Sciatic nerve (tissue), 2 donors: ENCODE measurements around the gene MACROD2. TPM values are rescaled to one million over a fixed set of nuclear protein-coding genes. Genes with fewer than 3 reads are reported as not detected.

Experiments
- ATAC-seq: fragments of 200-7000 bp; cut with Tn5 transposase; one replicate; pipeline ENCODE4 v1.9.1; 2020; ENCODE audit warnings: mild to moderate bottlenecking, moderate library complexity
- DNase-seq: peaks from one replicate; pipeline ENCODE4 v3.0.0-alpha.2; 2020; ENCODE audit warnings: low spot score
- intact Hi-C: fragments of 100-400 bp; cut with DNase I; formaldehyde crosslinking; loops from one replicate; pipeline ENCODE4 v1.14.2; 2022
- total RNA-seq: library from RNA; stranded (reverse); fragmentation: NEBNext Ultra II Directional; extraction: Animal tissue kit (Norgen Biotek cat#: 25700); gene quantifications from one replicate; pipeline ENCODE4 v1.2.1, GENCODE V29; 2021
- donor health status: DM: no; HTN: no; CAD: no.
- donor health status: DM: no; HTN: no; CAD: no.

Gene MACROD2
- total RNA-seq, 1 donor from 2014 or later: 13.8 TPM

DNA sequence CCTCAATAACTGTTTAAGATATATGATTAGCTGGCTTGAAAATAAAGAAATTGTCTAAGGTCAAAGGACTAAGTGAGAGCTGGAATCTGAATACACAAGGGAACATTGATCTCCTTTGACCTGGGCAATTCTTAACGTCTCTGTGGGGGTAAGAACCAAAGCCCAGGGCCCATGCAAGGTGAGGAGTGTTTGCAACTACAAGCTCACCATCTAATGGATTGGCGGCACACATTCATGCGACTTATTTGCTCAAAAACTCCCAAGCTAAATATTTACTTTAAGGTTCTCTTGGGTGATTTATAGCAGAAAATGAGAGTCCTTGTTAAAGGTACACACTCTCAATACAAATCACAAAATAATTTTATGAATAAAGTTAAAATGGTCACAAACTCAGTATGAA, 734.1 kb downstream of the MACROD2 start:
- DNase-seq (no peak), ATAC-seq (no peak)
- intact Hi-C loops: no loop called here

DNA sequence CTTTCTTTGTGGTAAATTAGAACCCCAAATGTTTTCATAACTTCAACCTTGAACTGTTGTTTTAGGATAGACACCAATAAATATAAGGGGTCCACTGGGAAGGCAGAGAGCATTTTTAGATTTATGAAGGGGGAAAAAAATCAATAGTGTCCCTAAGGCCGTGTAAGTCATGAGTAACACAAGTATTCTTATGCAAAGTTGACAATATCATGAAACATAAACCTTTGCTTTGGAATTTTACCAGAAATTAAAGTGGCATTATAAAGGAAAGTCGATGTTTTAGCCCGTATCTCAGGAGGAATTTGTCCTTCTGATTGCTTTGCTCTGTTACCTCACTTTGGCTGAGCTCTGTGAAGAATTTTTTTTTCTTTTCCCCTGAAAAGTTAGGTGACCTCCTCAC, 737.0 kb downstream of the MACROD2 start:
- DNase-seq (no peak), ATAC-seq (no peak)
- intact Hi-C loops: no loop called here

DNA sequence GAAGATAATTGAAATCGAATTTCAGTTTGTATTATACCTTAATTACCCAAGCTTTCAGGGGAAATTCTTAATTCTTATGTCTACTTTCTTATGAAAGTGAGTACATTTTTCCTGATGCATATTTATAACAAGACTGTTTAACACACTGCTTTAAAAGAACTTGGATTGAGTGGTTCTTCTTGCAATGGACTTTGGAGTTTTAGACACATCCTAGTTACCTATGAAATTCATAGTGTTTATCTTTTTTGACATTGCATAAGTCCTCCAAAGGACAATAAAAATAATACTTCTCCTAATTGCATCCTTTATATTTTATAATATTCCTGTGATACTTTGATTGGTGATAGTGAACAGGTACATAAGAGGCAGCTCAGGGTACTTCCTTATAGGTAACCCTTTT, 737.7 kb downstream of the MACROD2 start:
- ATAC-seq (no peak), DNase-seq (no peak)
- intact Hi-C loops: no loop called here

DNA sequence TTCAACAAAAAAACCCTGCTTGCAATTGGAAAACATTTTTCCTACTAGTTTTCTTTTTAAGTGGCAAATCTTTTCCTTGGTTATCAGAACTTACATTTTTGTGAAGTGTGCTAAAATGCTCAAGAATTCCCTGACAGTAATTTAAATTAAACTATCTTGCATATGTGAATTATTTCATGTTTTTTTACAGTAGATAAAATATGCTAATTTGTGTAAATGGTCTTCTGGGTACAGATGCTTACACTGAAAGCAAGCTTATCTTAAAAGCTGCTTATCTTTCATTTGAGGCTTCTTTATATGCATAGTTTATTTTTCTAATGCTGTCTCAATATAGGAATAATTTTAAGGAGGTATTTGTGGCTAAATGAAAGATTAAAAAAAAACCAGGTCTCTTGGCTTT, 745.1 kb downstream of the MACROD2 start:
- DNase-seq (no peak), ATAC-seq (no peak)
- intact Hi-C loops: no loop called here

DNA sequence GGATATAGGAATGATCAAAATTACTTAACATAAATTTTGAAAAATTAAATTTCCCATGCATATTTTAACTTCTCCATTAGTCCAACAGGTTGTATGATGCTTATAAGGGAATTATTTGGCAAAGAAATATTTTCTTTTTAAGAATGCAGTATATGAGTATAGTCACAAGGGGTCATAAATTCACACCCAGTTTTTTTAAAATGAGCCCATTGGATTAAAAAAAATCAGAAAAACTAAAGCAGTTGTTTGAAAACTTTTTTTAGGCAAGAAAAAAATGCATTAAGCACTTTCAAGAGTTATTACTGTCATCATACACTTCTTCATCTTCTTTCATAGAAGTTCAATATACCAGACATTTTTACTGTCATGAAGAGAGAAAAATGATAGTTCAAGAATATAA, 746.3 kb downstream of the MACROD2 start:
- ATAC-seq: no peak
- intact Hi-C loops: no loop called here
- no peak for DNase-seq

DNA sequence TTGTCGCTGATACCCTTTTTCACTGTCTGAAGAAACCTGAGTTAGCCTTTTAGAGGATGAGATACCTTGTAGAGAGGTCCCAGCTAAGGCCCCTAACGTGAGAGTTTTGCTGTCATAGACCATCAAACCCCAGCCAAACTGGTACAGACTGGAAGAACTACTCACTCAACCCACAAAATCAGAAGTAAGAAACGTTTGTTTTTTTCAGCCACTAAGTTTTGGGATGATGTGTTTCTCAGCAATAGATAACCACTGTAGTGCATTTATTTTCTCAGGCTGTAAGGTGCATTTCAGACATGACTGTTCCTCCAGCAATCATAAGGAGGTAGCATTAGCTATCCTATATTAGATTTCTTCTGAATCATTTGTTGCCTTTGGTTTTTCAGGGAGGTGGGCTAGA, 749.4 kb downstream of the MACROD2 start:
- intact Hi-C loops: no loop called here
- ATAC-seq: no peak

DNA sequence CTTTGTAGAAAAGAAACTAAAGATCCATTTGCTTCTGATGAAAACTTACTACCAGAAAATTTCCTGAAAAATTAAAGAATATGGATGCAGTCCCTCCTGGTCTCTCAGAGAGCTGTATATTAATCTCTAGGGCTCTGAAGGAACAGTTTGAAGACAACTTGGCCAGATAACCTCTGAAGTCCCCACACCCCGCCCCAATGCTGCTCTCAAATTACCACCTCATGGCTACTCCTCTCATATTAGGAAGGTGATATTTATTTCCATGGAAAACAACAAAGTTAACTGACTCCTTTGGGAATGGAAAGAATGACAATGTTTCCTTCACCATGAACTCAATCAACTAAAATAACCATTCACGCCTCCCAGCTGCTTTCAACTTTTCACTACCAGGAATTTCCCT, 750.5 kb downstream of the MACROD2 start:
- no peak for ATAC-seq
- intact Hi-C loops: no loop called here
- no peak for DNase-seq

More for the DNA sequence above, 749.4 kb downstream of the MACROD2 start:
- DNase-seq: no peak

DNA sequence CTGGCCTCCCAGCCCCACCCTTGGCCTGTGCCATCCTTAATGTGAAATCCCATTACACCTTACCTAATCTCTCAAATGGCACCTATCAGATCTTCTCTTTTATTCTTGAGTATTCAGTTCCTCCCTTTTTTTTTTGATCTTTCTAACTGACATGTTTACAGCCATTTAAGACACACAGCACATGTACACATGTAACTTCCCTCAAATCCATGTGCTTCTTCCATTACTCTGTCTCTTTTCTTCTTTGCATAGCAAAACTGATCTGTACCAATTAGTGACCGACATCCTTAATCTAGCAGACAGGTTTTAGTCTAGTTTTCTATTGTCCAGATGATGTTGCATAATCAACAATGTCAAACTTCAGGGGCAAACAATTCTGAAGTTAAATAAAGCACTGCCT, 755.9 kb downstream of the MACROD2 start:
- no peak for DNase-seq
- intact Hi-C loops: no loop called here
- no peak for ATAC-seq

DNA sequence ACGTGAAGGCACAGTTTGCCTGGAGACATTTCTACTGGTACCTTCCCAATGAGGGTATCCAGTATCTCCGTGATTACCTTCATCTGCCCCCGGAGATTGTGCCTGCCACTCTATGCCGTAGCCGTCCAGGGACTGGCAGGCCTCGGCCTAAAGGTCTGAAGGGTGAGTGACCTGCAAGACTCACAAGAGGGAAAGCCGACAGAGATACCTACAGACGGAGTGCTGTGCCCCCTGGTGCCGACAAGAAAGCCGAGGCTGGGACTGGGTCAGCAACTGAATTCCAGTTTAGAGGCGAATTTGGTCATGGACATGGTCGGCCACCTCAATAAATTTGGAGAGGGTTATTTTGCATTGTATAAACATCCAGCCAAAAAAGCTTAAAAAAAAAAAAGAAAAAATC, 762.4 kb downstream of the MACROD2 start:
- no peak for ATAC-seq
- intact Hi-C loops: no loop called here
- no peak for DNase-seq

DNA sequence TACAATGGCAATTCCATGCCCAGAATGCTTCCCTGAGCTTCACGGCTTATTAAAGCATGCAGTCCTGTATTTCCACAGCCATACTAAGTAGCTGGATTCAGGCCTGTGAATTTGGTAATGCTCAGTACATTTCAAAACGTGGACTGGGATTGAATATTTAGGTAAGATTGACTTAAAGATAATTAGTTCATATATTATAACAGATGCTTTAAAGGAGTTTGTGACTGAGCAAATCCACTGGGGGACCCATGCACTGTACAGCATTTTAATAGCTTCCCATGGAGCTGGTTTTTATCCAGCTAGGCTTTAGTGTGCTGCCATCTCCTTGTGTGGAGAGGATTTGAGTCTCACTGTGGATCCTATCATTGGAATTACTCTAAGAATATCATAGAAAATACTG, 763.0 kb downstream of the MACROD2 start:
- no peak for ATAC-seq
- DNase-seq: no peak
- intact Hi-C loops: no loop called here

DNA sequence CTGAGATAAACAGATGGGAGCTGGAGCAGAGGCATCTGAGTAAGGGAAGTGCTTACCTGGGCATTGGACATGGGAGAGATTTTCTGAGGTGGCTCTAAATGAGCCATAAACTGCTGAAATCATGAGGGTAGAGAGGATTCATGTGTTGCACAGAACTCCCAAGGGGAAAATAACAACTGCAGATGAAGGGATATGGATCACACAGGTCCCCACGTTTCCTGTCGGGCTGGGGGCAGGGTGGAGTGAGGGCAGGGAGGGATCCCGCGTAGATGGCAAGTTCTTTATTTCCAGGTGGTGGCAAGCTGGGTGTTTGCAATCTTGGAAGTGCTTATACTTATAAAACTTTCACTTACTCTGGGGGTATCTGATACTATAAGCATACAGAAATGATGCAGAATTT, 764.7 kb downstream of the MACROD2 start:
- no peak for DNase-seq
- ATAC-seq: no peak
- intact Hi-C loops: no loop called here

DNA sequence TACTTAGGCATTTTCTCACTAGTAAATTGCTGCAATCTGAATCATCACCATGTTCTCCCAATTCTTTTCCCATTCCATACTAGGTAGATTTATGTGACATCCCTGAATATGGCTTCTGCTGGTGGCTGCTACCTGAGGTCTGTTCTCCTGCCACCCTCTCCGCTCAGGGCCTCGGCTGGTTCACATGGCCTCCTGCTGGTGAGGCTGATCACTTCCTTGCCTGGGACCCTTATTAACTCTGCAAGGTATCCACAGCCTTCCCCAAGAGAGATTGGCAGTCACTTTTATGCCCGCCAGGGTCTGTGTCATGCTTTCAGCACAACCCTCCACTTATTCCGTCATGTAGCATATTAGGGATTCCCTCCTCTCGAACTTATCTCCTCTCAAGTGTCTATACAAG, 766.6 kb downstream of the MACROD2 start:
- ATAC-seq (no peak), DNase-seq (no peak)
- intact Hi-C loops: no loop called here

DNA sequence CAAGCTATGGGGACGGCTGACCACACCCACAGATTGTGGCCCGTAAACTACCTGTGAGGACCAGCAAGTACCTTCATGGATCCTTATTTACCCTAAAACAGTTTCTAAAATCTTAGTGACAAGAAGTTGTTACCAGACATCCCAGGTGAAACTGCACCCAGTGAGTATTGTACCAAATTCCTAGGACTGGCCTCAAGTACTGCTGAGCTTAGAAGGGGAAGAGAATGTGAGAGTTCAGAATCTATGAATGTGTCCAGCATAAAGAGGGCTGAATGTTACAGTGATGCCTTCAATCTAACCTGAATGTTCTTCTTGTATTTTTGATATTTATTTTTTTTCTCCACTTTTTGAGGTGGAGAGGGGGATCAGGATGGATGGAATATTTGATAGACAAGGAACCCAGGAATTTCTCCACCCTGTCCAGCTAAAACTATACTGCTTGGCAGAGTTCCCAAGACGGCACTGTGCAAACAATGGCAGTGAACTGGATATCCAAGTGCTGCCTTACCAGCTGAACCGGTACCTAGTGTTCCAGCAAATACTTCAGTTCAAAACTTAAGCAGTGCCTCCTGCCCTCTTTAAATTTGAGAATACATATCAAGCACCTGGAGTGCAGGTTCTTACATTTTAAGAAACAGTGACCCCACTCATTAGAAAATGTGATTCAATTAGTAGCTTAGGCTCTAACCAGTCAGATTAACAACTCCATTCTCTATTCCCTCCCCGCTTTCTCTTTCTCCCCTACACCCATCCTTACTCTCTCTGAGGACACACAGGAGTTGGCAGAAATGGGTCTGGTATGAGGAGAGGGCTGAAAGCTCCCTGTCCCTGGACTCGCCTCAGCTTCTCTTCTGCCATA, 769.4 kb downstream of the MACROD2 start:
- ATAC-seq (no peak), DNase-seq (no peak)
- intact Hi-C loops: no loop called here

DNA sequence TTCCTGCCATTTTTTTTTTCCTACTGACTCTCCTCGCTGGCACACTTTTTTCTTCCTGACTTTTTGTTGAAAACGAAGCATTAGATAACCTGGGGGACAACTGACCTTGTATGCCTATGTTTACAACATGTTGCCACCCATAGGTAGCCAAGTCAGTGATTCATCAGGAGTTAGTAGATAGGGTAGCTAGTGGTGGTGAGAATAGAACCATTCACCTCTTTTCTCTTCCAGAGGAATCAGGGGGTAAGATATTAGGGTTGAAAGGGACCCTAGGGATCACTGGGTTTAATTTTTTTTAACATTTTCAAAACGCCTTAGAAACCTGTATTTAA, 770.0 kb downstream of the MACROD2 start:
- intact Hi-C loops: no loop called here
- ATAC-seq (no peak), DNase-seq (no peak)

DNA sequence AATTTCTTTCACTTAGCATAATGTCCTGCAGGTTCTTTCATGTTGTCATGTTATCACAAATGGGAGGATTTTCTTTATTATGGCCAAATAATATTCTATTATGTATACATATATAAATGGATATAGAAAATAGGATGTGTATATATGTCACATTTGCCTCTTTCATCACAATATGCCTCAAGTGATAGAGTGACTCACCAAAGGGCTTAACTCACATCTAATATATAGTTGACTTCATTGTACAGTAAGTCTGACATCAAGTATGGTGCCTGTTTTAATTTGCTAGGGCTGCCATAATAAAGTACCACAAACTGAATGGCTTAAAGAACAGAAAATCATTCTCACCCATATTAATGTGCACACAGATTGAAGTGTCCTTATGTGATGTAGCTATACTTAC, 778.2 kb downstream of the MACROD2 start:
- no peak for ATAC-seq
- no peak for DNase-seq
- intact Hi-C loops: no loop called here

DNA sequence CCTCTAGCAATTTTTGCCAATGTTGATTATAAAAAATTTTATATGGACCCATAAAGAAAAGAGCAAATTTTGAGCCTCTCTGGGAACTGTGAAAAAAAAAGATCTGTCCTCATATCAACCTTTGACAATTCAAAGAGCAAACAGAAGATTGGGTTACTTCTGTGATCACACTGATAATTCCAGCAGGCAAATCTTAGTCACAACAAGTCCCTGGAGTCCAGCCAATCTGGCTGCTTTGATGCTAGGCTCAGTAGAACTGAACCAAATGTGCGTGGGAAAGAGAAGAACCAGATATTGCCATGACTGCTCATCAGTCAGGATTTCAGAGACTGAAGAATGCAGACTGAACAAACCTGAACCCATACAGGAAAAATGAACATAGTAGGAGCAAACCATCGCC, 780.5 kb downstream of the MACROD2 start:
- intact Hi-C loops: no loop called here
- DNase-seq: peak; percentile 64
- no peak for ATAC-seq

DNA sequence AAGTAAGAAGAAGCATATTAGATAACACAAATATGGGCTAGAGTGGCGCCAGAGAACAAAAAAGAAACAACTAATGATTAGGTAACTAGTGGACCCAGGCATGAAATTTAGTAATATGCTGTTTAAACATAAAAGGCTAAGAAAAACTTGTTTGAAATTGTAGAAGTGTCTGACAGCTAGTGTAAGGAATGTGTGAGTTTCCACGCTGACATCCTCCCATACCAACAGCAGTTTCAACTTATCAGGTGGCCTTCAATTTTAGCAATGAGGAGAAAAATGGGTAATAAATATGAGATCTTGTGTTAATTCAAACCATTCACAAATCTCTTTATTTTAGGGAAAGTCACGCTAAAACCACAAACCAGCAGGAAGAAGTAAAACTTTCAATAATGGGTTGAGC, 782.3 kb downstream of the MACROD2 start:
- ATAC-seq (no peak), DNase-seq (no peak)
- intact Hi-C loops: no loop called here

DNA sequence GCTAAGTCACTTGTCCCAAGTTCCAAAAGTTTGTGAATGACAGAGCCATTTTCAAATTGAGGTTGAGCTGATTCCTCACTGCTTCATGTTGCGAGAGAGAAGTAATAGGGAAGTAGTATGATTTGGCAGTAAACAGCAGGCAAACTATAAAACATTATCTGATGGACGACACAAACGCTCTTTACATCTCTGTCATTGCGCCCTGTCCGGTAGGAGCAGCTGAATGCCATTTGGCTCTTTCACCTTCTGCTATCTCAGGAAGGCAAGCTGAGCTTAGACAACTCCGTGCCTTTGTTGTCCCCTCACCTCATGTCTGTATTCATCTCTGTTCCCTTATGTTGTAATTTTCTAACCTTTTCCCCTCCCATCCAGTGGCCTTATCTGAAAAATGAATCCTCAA, 782.8 kb downstream of the MACROD2 start:
- no peak for DNase-seq
- intact Hi-C loops: no loop called here
- no peak for ATAC-seq

DNA sequence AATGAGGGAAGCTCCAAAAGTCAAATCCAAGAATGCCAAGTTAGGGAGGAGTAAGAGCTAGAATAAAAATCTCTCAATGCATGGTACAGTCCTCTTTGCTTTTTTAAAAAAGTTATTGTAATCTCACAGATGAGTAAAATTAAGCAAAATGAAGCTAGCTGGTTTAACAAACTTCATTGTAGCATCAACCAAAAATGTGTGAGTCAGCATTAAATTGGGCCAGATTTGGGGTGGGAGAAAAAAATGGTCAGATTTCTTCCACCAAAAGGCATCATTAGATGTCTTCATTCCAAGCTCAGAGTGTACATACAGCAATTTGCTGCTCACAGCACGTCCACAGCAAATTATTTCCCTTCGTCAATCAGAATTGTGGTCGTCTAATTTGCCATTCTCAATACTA, 783.6 kb downstream of the MACROD2 start:
- intact Hi-C loops: no loop called here
- DNase-seq (no peak), ATAC-seq (no peak)

DNA sequence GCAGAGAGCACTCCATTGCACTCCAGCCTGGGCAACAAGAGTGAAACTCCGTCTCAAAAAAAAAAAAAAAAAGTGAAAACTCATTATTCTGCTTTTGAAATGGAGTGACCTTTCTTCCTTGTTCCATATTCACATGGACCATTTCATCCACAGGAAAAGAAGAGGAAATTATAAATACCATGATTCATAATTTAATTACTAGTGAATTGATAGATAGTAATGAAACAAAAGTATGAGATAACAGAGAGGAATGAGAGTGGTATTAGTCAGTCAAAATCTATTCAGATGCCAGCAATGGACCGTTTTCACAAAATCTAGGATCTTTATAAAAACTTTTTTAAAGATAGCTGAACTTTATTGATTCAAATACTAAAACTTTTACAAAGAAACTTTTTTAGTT, 785.2 kb downstream of the MACROD2 start:
- intact Hi-C loops: no loop called here
- no peak for ATAC-seq
- no peak for DNase-seq

DNA sequence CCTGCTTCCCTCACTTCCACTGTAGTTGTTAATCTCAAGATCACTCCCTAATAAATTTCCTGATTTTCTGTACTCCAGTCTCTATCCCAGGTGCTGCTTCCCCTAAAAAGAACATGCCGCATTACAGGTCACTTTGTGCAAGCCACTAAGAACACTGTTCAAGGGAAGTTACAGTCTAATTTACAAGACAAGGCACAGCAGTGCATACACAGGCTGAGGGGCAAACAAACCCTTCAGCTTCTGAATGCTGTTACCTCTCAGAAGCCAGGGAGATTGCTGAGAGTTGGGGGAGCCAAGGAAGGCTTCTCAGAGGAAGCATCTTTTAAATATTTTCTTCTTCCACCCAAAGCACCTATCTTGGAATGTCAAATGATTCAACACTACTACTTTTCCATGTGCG, 787.4 kb downstream of the MACROD2 start:
- intact Hi-C loops: no loop called here
- ATAC-seq (no peak), DNase-seq (no peak)
